Stimulated activated CD4-positive, alpha-beta T cell treated with anti-CD3 and anti-CD28 coated beads, Interleukin-2, amount 100 ng/mL, for 24 hours (primary cell): Measurements from ENCODE around the gene F12.
A peak's percentile ranks its signal among the peaks of the same experiment; 100 is the strongest.

Source experiments
- DNase-seq, 2 donors: peaks; one replicate each; pipeline ENCODE4 v3.0.0-alpha.2; 2020

The F12 gene

GRCh38 chr5:177410575-177410974, 1.2 kb upstream of the F12 start:
- no peak for DNase-seq

- DNase-seq, result no peak
Measured at GRCh38 chr5:177405805-177406204, 3.6 kb downstream of the F12 start.

DNA sequence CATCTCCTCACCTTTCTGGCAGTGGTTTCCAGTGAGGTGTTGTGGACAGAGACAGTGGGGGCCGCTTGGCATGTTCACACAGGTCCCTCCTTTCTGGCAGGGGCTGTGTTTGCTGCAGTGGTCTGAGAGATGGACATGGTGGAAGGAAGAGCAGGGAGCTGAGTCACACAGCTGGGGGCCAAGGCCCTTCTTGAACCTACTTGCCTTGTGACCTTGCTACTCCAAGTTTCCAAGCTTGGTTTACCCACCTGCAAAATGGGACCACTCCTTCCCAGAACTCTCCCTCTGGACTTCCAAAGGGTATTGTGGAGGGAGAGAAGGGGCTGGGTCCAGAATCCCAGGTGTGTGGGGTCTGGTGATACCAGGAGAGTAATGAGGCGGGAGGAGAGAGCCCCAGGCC, 4.1 kb downstream of the F12 start:
- DNase-seq, result no peak

DNA sequence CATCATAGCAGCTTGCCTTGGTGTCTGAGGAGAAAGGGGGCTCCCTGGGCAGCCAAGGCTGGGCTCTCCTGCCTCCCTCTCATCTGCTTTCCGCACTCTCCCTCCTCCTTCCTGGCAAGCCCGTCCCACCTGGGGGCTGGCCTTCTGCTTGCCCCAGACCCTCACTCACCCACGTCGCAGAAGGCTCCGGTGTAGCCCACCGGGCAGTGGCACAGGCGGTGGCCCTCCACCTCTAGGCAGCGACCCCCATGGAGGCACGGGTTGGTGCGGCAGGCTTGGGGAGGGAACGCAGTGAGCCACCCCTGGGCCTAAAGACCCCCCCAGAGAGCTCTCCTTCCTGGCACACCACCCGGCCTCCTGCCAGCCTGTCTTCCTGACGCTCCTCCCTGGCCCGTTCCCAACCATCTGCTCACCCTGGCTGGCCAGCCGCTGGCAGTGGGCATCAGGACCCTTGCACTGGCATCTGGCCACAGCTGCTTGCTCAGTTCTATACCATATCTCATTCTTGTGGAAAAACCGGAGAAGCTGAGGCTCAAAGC, 4.7 kb downstream of the F12 start:
- DNase-seq, result no peak

DNA sequence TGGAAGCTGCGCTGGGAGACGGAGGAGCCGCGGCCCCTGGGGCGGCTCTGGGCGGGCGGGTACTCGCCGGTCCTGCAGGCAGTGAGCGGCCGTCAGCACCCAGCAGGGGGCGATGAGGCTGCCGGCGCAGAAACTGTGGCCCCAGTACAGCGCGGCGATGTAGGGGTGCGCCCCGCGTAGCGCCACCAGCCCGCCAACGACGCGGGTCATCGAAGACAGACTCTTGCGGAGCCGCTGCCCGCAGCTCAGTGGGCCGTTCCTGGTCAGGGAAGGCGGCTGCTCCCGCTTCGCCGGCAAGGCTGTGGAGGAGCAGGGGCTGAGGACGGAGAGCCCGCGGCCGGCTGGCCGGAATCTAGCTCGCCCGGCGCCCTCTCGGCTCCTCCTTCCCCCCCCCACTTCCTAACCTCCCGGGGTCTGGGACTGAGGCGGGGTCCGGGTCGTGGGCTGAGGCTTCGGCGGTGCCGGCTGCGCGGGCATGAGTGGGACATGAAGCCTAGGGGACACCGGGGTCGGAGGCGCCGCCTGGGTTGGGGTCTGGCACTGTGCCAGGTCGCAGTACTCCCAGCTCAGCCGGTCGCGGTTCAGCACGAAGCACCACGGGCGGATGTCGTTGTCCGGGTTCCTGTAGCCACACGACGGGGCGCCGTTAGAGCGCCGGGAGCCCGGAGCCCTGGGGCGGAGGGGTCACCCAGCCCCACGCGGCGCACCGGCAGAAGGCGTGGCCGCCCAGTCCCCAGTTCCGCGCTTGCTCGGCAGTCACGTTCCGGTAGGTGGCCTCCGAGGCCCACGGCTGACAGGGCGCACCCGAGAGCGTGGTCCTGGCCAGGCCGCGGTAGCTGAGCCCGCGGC, 5.3 kb downstream of the F12 start:
- peak; percentile 85 to 87 for DNase-seq

DNA sequence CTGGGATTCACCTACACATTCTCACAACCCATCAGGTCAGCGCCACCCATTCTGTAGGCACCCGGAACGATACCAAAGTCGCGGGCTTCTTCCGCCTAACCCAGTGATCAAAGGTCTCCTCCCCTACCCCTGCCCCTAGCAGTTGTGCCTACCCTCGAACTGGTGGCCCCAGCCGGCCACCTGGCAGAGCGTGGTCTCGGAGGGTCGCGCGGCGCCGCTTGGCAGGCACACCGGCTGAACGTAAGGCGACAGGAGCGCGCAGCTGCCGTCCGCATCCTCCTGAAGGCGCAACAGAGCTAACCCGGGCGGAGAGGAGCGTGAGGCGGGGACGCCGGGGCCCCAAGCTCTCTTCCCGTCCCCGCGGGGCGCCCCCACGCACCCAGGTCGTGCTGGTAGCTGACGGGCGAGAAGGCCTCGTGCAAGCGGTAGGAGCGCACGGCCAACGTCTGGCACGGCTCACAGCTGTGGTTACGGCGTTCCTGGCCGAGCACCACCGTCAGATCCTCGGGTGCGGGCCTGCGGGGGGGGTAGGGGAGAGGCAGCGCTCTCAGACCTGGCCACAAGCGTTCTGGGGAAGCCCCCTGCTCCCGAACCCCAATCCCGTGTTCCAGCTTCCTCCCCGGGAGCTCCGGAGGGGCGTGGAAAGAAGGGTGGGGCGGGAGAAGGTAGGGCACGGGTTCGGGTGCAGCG, 6.1 kb downstream of the F12 start:
- DNase-seq, result peak; percentile 52 to 55

DNA sequence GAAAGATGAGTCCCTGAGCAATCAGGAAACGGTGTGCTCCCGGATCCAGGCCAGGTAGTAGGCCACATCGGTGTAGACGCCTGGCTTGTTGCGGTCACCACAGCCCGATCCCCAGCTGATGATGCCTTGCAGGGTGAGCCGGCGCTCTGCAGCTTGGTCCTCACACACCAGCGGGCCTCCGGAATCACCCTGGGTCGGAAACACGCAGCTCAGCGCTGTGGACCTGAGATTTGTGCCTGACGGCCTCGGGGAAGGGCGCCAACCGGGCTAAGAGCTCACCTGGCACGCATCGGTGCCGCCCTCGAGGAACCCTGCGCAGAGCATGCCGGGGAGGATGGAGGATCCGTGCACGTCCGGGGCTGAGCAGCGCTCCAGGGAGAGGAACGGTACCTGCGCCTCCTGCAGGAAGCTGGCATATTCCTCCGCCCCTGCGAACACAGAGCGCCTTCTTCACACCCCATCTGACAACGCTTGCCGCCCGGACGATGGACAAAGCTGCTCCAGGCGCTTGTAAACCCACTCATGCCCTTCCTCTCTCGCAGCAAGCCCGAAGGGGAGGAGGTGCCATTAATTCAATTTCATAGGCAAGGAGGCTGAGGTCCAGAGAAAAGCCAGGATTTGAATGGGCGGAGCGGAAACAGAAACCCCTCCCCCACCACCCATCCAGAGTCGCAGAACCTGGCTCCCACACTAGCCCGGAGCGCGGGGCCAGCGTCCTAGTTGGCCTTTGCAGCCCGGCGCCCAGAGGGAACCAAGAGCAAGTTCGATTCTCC, 6.9 kb downstream of the F12 start:
- peak; percentile 72 to 80 for DNase-seq

DNA sequence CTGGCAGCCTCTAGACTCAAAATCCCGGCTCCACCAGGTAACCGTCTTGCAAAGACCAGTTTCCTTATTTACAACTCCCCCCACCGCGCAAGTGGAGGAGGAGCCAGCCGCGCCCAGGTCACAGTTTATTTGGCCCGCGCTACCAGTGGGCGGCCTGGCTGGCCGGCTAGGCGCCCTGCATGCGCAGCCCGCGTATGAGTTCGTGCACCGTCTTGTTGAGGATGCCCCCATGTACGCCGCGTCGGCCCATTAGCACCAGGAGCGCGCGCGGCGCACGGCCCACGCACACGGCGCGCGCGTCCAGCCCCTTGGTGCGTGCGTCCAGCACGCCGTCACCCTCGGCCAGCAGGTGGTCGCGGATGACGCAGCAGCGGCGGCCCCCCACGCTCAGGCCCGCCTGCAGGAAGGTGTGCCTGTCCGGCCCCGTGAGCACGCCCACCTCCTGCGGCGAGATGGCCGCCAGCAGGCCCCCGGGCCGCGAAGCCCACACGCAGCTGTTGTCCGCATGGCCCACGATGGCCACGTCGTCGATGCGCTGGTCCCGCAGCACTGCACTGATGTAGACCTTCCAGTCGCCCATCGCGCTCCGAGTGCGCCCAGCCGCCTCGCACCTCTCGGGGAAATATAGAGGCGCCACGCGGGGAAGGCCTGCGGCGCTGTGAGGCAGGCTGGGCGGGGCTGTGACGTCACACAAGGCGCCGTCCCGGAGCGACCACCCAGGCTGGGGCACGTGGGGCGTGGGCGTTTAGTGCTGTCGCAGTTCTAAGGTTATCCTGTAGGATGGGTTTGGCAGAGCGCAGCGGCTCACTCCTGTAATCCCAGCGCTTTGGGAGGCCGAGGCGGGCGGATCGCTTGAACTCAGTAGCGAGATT, 9.1 kb downstream of the F12 start, which contains the start of gene PFN3:
Gene PFN3, minus strand, starts transcription at position 665 of the 872 bp plus-strand sequence. Its CDS starts 85 bp downstream, at position 580.
- no peak for DNase-seq

- DNase-seq, result no peak
Measured at GRCh38 chr5:177397875-177398390, 11.4 kb downstream of the F12 start.

DNA sequence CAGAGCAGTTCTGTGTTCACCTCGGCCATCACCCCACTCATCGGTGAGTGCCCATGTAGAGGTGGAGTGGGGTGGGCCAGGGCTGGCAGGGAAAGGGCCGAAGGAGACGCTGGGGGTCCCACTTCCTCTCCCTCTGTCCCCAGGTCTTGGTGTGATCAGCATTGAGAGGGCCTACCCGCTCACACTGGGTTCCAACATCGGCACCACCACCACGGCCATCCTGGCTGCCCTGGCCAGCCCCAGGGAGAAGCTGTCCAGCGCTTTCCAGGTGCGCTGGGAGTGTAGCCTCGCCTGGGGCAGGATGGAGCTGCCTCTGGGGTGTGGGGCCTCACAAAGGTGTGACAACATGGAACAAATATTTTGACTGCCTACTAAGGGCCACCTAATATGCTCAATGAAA, 12.6 kb downstream of the F12 start:
- DNase-seq, result no peak

GRCh38 chr5:177396078-177396477, 13.3 kb downstream of the F12 start:
- DNase-seq, result no peak

- DNase-seq, result no peak
Measured at GRCh38 chr5:177393990-177394389, 15.4 kb downstream of the F12 start.

GRCh38 chr5:177393206-177393765, 16.1 kb downstream of the F12 start:
- no peak for DNase-seq

DNA sequence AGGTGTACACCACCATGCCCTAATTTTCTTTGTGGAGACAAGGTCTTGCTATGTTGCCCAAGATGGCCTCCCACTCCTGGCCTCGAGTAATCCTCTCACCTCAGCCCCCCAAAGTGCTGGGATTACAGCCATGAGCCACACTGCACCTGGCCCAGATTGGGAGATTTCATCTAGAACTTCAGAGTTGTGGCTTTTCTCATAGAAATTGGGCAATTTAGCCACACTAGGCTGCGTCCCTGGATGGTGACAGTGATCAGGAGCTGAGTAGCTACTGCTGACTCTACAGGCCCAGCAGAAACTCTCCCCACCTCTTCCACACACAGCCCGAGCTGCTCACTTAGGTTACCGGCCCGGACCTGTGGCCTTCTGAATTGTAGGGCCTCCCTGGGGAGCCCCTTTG, 16.6 kb downstream of the F12 start:
- no peak for DNase-seq

GRCh38 chr5:177390363-177391300, 18.7 kb downstream of the F12 start:
- DNase-seq, result peak; percentile 89

GRCh38 chr5:177389241-177390169, 19.9 kb downstream of the F12 start:
- DNase-seq, result peak; percentile 49 to 61

DNA sequence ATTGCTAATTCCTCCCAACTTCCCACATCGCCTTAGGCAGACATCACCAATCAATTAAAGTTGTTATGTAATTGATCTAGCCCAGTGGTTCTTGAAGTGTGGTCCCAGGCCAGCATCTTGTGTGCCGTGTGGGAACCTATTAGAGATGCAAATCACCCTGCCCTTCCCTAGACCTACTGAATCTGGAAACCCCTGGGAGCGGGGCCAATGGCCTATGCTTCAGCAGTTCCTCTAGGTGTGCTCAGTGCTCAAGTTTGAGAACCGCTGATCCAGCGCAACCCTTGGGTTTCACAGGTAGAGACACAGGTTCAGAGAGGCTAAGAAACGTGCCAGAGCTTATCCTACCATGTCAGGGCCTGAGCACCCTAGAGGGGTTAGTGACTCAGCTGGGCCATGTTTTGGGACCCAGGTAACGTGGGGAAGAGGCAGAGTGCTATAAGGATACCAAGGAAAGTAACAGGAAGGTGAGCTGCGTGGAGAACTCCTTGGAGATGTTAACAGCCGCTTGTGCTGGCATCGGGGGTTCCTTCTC, 20.8 kb downstream of the F12 start:
- DNase-seq, result no peak

- DNase-seq, result no peak
Measured at GRCh38 chr5:177387405-177387804, 22.0 kb downstream of the F12 start.

GRCh38 chr5:177386542-177386941, 22.8 kb downstream of the F12 start:
- no peak for DNase-seq
